ENCODE results near the gene ITGA6. TPM values are rescaled to one million over a fixed set of nuclear protein-coding genes. Genes with fewer than 3 reads are reported as not detected.

ITGA6 gene
- total RNA-seq, 6 experiments from 2014 or later, result 10.7 to 26.8 (median 17.2) TPM

GRCh38 chr2:172409042-172409441, 18.3 kb upstream of the ITGA6 start:
- no peaks in the 10 kb centered on the region for H3K9me3 ChIP-seq
- ATAC-seq, result no peak
- no peaks in the 10 kb centered on the region for H3K27me3 ChIP-seq
- no peak for DNase-seq
- H3K4me1 ChIP-seq, result no peaks in the 10 kb centered on the region
- WGBS (ENCODE audit: insufficient coverage, low coverage, low lambda C conversion rate, missing lambda C conversion rate), result 58% methylated on average over 1 of the region's 1 CpG
- no peak overlapping the region for H3K4me3 ChIP-seq
- H3K36me3 ChIP-seq, result no peaks in the 10 kb centered on the region
- H3K27ac ChIP-seq, result no peak overlapping the region
- no peak for TF ChIP-seq POLR2A (IDR thresholded peaks at IDR 0.05)
- TF ChIP-seq CTCF (IDR thresholded peaks at IDR 0.05), result no peak
- intact Hi-C loops (cut with DNase I), result no loop called here

GRCh38 chr2:172412984-172413492, 14.3 kb upstream of the ITGA6 start:
- Histone ChIP-seq H3K36me3 (no peaks in the 10 kb centered on the region), H3K4me3 (no peak overlapping the region), H3K4me1 (no peaks in the 10 kb centered on the region), H3K27me3 (no peaks in the 10 kb centered on the region), H3K9me3 (no peaks in the 10 kb centered on the region), H3K27ac (no peak overlapping the region)
- ATAC-seq (peak in 1 of 4 donors; percentile 14), DNase-seq (no peak)
- 48% methylated on average over 5 of the region's 5 CpGs for WGBS (ENCODE audit: insufficient coverage, low coverage, low lambda C conversion rate, missing lambda C conversion rate)
- intact Hi-C loops (cut with DNase I), result no loop called here
- TF ChIP-seq POLR2A (IDR thresholded peaks at IDR 0.05), result no peak
- no peak for TF ChIP-seq CTCF (IDR thresholded peaks at IDR 0.05)

GRCh38 chr2:172415157-172415864, 12.1 kb upstream of the ITGA6 start:
- Histone ChIP-seq H3K4me1 (no peaks in the 10 kb centered on the region), H3K27me3 (no peaks in the 10 kb centered on the region), H3K4me3 (no peak overlapping the region), H3K27ac (no peak overlapping the region), H3K9me3 (no peaks in the 10 kb centered on the region), H3K36me3 (no peaks in the 10 kb centered on the region)
- ATAC-seq (no peak), DNase-seq (no peak)
- TF ChIP-seq POLR2A (IDR thresholded peaks at IDR 0.05) (no peak), CTCF (IDR thresholded peaks at IDR 0.05) (no peak)
- WGBS (ENCODE audit: insufficient coverage, low coverage, low lambda C conversion rate, missing lambda C conversion rate), result 71% methylated on average over 2 of the region's 4 CpGs
- intact Hi-C loops (cut with DNase I), result no loop called here

DNA sequence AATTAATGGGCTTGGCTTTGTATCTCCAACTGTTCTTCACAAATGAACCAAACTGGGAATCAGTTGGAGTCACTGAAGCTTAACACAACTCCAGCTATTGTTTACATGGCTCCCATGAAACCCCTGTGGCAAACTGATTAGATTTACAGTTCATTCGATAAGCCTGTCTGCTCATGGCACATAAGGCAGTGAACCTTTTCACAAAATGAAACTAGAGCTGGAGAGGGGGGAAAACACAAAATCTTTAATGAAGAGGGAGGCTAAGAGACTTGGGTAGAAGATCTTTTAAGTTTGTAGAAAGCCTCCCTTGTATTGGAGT, 11.6 kb upstream of the ITGA6 start:
- H3K9me3 ChIP-seq, result no peaks in the 10 kb centered on the region
- no peaks in the 10 kb centered on the region for H3K4me1 ChIP-seq
- intact Hi-C loops (cut with DNase I), result no loop called here
- H3K27ac ChIP-seq, result no peak overlapping the region
- no peaks in the 10 kb centered on the region for H3K27me3 ChIP-seq
- H3K4me3 ChIP-seq, result no peak overlapping the region
- ATAC-seq, result no peak
- 56% methylated on average over 1 of the region's 1 CpG for WGBS (ENCODE audit: insufficient coverage, low coverage, low lambda C conversion rate, missing lambda C conversion rate)
- TF ChIP-seq POLR2A (IDR thresholded peaks at IDR 0.05) (no peak), CTCF (IDR thresholded peaks at IDR 0.05) (no peak)
- no peaks in the 10 kb centered on the region for H3K36me3 ChIP-seq
- no peak for DNase-seq
